Measurements from ENCODE around the gene NUP54.

DNA sequence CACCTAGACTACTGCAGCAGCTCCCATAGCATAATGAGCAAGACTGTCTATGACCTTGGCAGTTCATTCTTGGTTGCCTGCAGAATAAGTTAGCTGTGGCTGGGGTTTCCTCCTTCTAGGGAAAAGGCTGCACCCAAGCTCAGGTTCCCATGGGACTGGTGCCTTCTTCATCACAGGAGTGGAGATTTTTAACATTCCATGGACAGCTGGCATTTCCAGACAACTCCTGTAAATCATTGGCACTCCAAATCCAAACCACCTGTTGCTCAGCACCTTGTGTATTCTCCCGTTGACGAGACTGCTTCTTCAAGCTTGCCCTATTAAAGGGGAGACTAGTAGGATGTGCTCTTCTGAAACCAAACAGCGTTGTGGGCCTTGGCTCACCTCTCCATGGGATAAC is 7.8 kb upstream of the NUP54 start:
- TF ChIP-seq POLR2A (IDR thresholded peaks at IDR 0.05; ENCODE audit: low read depth, low read length) (no peak), POLR2AphosphoS5 (IDR thresholded peaks at IDR 0.05; ENCODE audit: low read depth, low read length) (no peak), SPI1 (IDR thresholded peaks at IDR 0.05; ENCODE audit: low read depth, low read length) (no peak)
